Mesothelial cell of epicardium (in vitro differentiated cells): ENCODE results near the gene P2RY6. TPM values are rescaled to one million over a fixed set of nuclear protein-coding genes. Genes with fewer than 3 reads are reported as not detected.

ENCODE experiments used
- DNase-seq, 2 experiments: peaks; one replicate each; pipeline ENCODE4 v3.0.0; 2021; ENCODE audit warnings: low spot score in 2 of 2; ENCODE audit not compliant: unreplicated experiment in 2 of 2
- H3K27ac Mint-ChIP-seq: 2 replicates; pipeline ENCODE4 v1.8.0; 2021; ENCODE audit warnings: mixed read lengths
- H3K27me3 Mint-ChIP-seq: 2 replicates; pipeline ENCODE4 v1.8.0; 2021; ENCODE audit warnings: low read depth, mixed read lengths
- H3K36me3 Mint-ChIP-seq: 2 replicates; pipeline ENCODE4 v1.8.0; 2021; ENCODE audit warnings: mixed read lengths
- H3K4me1 Mint-ChIP-seq: 2 replicates; pipeline ENCODE4 v1.8.0; 2021; ENCODE audit warnings: mixed read lengths
- H3K4me3 Mint-ChIP-seq: 2 replicates; pipeline ENCODE4 v1.8.0; 2021; ENCODE audit warnings: mild to moderate bottlenecking, moderate library complexity, mixed read lengths
- H3K9me3 Mint-ChIP-seq: 2 replicates; pipeline ENCODE4 v1.8.0; 2021; ENCODE audit warnings: mixed read lengths
- CTCF ChIP-seq: fragments of 200-600 bp; sonication (generic); IDR thresholded peaks from one replicate; pipeline ENCODE4 v1.5.0; 2021; ENCODE audit warnings: antibody characterized with exemption; ENCODE audit not compliant: unreplicated experiment
- total RNA-seq: library from RNA; stranded (reverse); gene quantifications from 3 replicates; pipeline ENCODE4 v1.2.1, GENCODE V29; 2021

The P2RY6 gene
- total RNA-seq, 1 donor from 2014 or later = 0.45 TPM

- H3K27me3 Mint-ChIP-seq = peaks cover 37% of the 10 kb centered on the region
- DNase-seq = no peak
- H3K9me3 Mint-ChIP-seq = peaks cover 6% of the 10 kb centered on the region
- no peak for TF ChIP-seq CTCF
- H3K36me3 Mint-ChIP-seq = no peaks in the 10 kb centered on the region
- H3K4me3 Mint-ChIP-seq = no peak overlapping the region
- H3K4me1 Mint-ChIP-seq = peaks cover 20% of the 10 kb centered on the region
- H3K27ac Mint-ChIP-seq = no peak overlapping the region
Measured at GRCh38 chr11:73265853-73266645, 6.1 kb upstream of the P2RY6 start.

GRCh38 chr11:73266646-73267020, 5.5 kb upstream of the P2RY6 start:
- Mint-ChIP-seq H3K4me3 (no peak overlapping the region), H3K9me3 (peaks cover 6% of the 10 kb centered on the region), H3K27ac (no peak overlapping the region), H3K36me3 (no peaks in the 10 kb centered on the region), H3K4me1 (peaks cover 26% of the 10 kb centered on the region), H3K27me3 (peaks cover 43% of the 10 kb centered on the region)
- TF ChIP-seq CTCF = no peak
- no peak for DNase-seq

GRCh38 chr11:73267122-73267846, 4.9 kb upstream of the P2RY6 start:
- TF ChIP-seq CTCF = no peak
- peaks cover 49% of the 10 kb centered on the region for H3K27me3 Mint-ChIP-seq

GRCh38 chr11:73267906-73268540, 4.1 kb upstream of the P2RY6 start:
- no peak for TF ChIP-seq CTCF
- Mint-ChIP-seq H3K27ac (no peak overlapping the region), H3K4me3 (no peak overlapping the region), H3K4me1 (peaks cover 32% of the 10 kb centered on the region), H3K9me3 (no peaks in the 10 kb centered on the region), H3K27me3 (peaks cover 53% of the 10 kb centered on the region), H3K36me3 (no peaks in the 10 kb centered on the region)
- no peak for DNase-seq

More at GRCh38 chr11:73267122-73267846, 4.9 kb upstream of the P2RY6 start:
- Mint-ChIP-seq H3K36me3 (no peaks in the 10 kb centered on the region), H3K4me1 (peaks cover 30% of the 10 kb centered on the region), H3K27ac (no peak overlapping the region), H3K9me3 (peaks cover 4% of the 10 kb centered on the region), H3K4me3 (no peak overlapping the region)
- no peak for DNase-seq

- Mint-ChIP-seq H3K27me3 (peaks cover 52% of the 10 kb centered on the region), H3K36me3 (no peaks in the 10 kb centered on the region), H3K4me1 (peaks cover 34% of the 10 kb centered on the region), H3K9me3 (no peaks in the 10 kb centered on the region), H3K4me3 (no peak overlapping the region), H3K27ac (no peak overlapping the region)
- no peak for TF ChIP-seq CTCF
- DNase-seq = no peak
Measured at GRCh38 chr11:73268671-73269271, 3.4 kb upstream of the P2RY6 start.
